GM12874 (cell line): Measurements from ENCODE around the gene ARHGAP42.

Experiments
- TF ChIP-seq, protein P1 (sequence below): IDR thresholded peaks from 2 replicates; pipeline ENCODE4 v1.5.1; 2011; ENCODE audit warnings: low read depth, mild to moderate bottlenecking, control low read depth, low read length, moderate library complexity; ENCODE audit not compliant: insufficient read depth

ARHGAP42 gene

DNA sequence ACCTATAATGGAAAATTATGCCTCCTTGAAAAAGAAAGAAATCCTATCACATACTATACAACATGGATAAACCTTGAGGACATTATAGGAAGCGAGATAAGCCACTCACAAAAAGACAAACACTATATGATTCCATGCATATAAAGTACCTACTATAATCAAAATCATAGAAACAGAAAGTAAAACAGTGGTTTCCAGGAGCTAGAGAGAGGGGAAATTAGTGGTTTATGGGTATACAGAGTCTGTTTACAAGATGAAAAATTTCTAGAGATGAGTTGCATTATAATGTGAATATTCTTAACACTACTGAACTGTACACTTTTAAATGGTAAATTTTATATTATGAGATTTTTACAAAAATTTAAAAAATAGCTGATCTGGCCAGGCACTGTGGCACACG, 40.5 kb upstream of the ARHGAP42 start:
- TF ChIP-seq, protein P1, sequence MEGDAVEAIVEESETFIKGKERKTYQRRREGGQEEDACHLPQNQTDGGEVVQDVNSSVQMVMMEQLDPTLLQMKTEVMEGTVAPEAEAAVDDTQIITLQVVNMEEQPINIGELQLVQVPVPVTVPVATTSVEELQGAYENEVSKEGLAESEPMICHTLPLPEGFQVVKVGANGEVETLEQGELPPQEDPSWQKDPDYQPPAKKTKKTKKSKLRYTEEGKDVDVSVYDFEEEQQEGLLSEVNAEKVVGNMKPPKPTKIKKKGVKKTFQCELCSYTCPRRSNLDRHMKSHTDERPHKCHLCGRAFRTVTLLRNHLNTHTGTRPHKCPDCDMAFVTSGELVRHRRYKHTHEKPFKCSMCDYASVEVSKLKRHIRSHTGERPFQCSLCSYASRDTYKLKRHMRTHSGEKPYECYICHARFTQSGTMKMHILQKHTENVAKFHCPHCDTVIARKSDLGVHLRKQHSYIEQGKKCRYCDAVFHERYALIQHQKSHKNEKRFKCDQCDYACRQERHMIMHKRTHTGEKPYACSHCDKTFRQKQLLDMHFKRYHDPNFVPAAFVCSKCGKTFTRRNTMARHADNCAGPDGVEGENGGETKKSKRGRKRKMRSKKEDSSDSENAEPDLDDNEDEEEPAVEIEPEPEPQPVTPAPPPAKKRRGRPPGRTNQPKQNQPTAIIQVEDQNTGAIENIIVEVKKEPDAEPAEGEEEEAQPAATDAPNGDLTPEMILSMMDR = no peak

DNA sequence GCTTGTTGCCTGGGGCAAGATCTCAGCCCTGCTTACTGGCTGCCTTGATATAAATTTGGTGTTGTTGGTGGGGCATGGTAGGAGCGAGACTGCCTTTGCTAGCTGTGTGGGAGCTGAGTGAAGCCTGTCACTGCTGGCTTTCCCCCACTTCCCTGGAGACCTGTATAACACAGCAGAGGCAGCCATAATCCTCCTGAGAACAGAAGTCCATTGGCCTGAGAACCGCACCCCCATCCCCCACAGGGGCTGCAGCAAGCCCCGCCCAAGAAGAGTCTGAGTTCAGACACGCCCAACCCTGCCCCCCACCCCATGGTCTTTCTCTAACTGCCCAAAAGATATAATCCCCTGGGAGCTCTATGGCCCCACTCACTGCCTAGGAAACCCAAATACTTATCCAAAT, 39.2 kb upstream of the ARHGAP42 start:
- TF ChIP-seq, protein P1 = no peak

DNA sequence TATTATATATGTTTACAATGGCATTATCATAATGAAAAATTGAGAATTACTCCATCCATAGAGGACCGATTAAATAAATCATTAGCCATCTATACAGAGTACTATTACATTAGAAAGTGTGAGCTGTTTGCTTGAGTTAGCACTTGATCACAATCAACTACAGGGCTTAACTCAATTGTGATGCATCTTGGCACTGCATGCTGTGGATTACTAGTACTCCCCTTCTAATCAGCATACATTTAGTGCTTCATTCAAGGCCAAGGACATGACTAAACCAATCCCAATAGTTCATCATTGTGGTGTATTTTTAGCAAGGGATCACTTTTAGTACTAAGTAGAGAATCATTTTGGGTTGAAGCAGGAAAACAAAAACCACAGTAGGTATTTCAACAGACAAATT, 23.5 kb upstream of the ARHGAP42 start:
- TF ChIP-seq, protein P1 = no peak

DNA sequence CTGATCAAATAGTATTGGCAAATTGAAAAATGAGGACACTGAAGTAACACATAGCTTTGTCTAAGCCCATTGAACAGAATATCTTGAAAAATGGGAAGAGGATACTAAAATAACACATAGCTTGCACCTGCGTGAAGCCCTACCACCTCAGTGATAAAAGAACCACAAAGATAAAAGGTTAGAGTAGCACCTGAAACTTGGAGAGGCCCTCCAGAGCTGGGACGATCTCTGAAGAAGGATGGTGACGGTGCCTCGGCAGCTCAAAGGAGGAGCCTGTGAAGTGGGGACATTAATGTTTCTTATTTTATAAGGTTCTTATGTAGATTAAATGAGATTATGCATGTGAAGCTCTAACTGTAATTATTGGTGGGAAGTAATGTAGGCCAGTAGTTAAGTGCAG, 23.1 kb upstream of the ARHGAP42 start:
- TF ChIP-seq, protein P1 = no peak

- TF ChIP-seq, protein P1 = no peak
Observed at GRCh38 chr11:100667449-100667848, 19.6 kb upstream of the ARHGAP42 start.

- TF ChIP-seq, protein P1 = no peak
Observed at GRCh38 chr11:100670140-100670539, 16.9 kb upstream of the ARHGAP42 start.

DNA sequence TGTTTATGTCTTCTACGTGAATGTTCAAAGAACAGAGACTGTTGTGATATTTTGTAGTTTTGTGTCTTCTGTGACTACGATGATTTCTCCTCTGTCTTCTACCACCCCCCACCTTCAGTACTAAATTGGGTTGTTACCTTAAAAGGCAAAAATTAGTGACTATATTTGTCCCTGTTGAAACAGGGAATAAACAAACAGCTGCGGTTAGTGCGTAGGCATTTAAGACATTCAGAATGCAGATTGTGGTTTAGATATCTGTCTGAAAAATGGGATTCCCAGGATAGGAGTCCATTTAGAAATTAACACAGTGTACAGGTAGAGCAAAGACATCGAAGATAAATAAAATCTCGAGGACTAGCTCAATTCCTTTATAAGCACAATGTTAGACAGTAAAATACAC, 15.6 kb upstream of the ARHGAP42 start:
- TF ChIP-seq, protein P1 = no peak
